Measurements from ENCODE around the gene LYRM1. TPM values are rescaled to one million over a fixed set of nuclear protein-coding genes. Genes with fewer than 3 reads are reported as not detected.

LYRM1 gene
- total and polyA plus RNA-seq, 2 of the 8 experiments (the other 6 are each of a cell fraction or from before 2014, with no cell fraction given): 11.6 to 13.4 TPM

- ChIA-PET CTCF (ENCODE audit: partially characterized antibody) (interaction anchor here (1.0 to 2.3 kb wide), 5 partner anchors 9 to 103 kb away, joined by 3 to 7 read pairs (median 3); no protein-coding TSS in a partner anchor), POLR2A (ENCODE audit: partially characterized antibody) (interaction anchor here (1.1 to 1.2 kb wide), 2 partner anchors 12 to 32 kb away, joined by 3 to 4 read pairs; no protein-coding TSS in a partner anchor)
- Histone ChIP-seq H3K4me2 (ENCODE audit: insufficient read depth in 1 of 2, low read depth in 2 of 2, low read length in 2 of 2) (no peak overlapping the region), H3K4me3 (ENCODE audit: extremely low read depth in 1 of 4, insufficient read depth in 2 of 4, low read depth in 3 of 4, low read length in 4 of 4) (no peak overlapping the region), H2BK120ac (replicated peaks; ENCODE audit: low read depth, low read length) (no peak overlapping the region), H3K79me1 (ENCODE audit: low read depth, low read length) (peaks cover 6% of the 10 kb centered on the region), H3K79me2 (ENCODE audit: control insufficient read depth in 1 of 2, insufficient read depth in 2 of 2, low read length in 2 of 2) (peaks cover 6 to 77% of the 10 kb centered on the region in 2 experiments; a peak in 2 of 4 replicates), H4K5ac (ENCODE audit: insufficient read length, low read depth, low read length) (no peak overlapping the region), H3K27ac (ENCODE audit: low read depth, low read length) (no peak overlapping the region), H2BK5ac (ENCODE audit: low read depth, low read length) (no peak overlapping the region), H2AK5ac (ENCODE audit: low read depth, low read length) (no peak overlapping the region), H4K20me1 (replicated peaks in 1 of 2; ENCODE audit: control insufficient read depth in 1 of 2, insufficient read depth in 2 of 2, low read length in 2 of 2) (no peaks in the 10 kb centered on the region), H3K9me3 (ENCODE audit: insufficient read depth in 2 of 2, low read depth in 1 of 2, low read length in 1 of 2) (no peaks in the 10 kb centered on the region), H3K36me3 (ENCODE audit: control insufficient read depth in 2 of 4, insufficient read depth in 4 of 4, low read length in 3 of 4) (peaks cover 0 to 13% (median 5%) of the 10 kb centered on the region in 4 experiments; a peak in 4 of 8 replicates), H3K23ac (ENCODE audit: insufficient read length) (no peak overlapping the region), H2AFZ (ENCODE audit: low read length) (no peak overlapping the region), H3K4me1 (replicated peaks in 1 of 4; ENCODE audit: control insufficient read depth in 3 of 4, insufficient read depth in 4 of 4, low read length in 3 of 4) (peaks cover 0 to 6% (median under 1%) of the 10 kb centered on the region in 4 experiments; a peak in 1 of 7 replicates), H3K14ac (ENCODE audit: insufficient read length) (no peak overlapping the region), H3K9ac (replicated peaks in 1 of 4; ENCODE audit: extremely low read depth in 1 of 4, low read depth in 3 of 4, low read length in 3 of 4) (no peak overlapping the region), H4K8ac (ENCODE audit: extremely low read depth, insufficient read depth, low read length) (no peak overlapping the region), H3K18ac (ENCODE audit: extremely low read depth, low read length) (no peak overlapping the region), H3K56ac (replicated peaks; ENCODE audit: insufficient read length, low read depth, low read length) (no peak overlapping the region), H2BK20ac (ENCODE audit: low read length) (no peak overlapping the region), H3K27me3 (replicated peaks in 1 of 4; ENCODE audit: control insufficient read depth in 3 of 4, extremely low read depth in 1 of 4, insufficient read depth in 3 of 4, low read length in 3 of 4) (no peaks in the 10 kb centered on the region), H2BK15ac (ENCODE audit: low read length) (no peak overlapping the region), H4K91ac (replicated peaks; ENCODE audit: insufficient read length, low read length) (no peak overlapping the region), H2BK12ac (ENCODE audit: low read depth, low read length) (no peak overlapping the region), H3K4ac (replicated peaks; ENCODE audit: insufficient read length, low read depth, low read length) (no peak overlapping the region), H3K23me2 (ENCODE audit: low read depth, low read length) (peaks cover 6% of the 10 kb centered on the region; the same call in 1 of the 2 replicates)
- 78% methylated on average over 3 of the region's 3 CpGs; no CpG with 5 or more reads in 1 of the 2 experiments for WGBS, 2 experiments (ENCODE audit: extremely low coverage in 1 of 2, insufficient coverage in 1 of 2, insufficient read length in 1 of 2, insufficient replicate concordance in 2 of 2, low coverage in 1 of 2, low lambda C conversion rate in 2 of 2, missing lambda C conversion rate in 1 of 2)
- FAIRE-seq: no peak
- TF ChIP-seq GTF2F1 (IDR thresholded peaks at IDR 0.05; ENCODE audit: borderline replicate concordance, low read depth, low read length) (no peak), ZNF274 (IDR thresholded peaks at IDR 0.05; ENCODE audit: borderline replicate concordance, extremely low read depth, low read length) (no peak), RNF2 (IDR thresholded peaks at IDR 0.05; ENCODE audit: borderline replicate concordance, low read depth, low read length, missing control alignments, poor library complexity, severe bottlenecking) (no peak), CEBPB (IDR thresholded peaks at IDR 0.05; ENCODE audit: low read depth, low read length) (no peak), ASH2L (IDR thresholded peaks at IDR 0.05; ENCODE audit: low read length) (no peak), TBP (IDR thresholded peaks at IDR 0.05; ENCODE audit: low read depth, low read length) (no peak), CBX8 (IDR thresholded peaks at IDR 0.05; ENCODE audit: borderline replicate concordance, low read depth, low read length) (no peak), HDAC2 (IDR thresholded peaks at IDR 0.05; ENCODE audit: borderline replicate concordance in 1 of 2, low read depth in 2 of 2, low read length in 2 of 2) (no peak), SP4 (IDR thresholded peaks at IDR 0.05; ENCODE audit: low read length) (no peak), NRF1 (IDR thresholded peaks at IDR 0.05; ENCODE audit: low read depth, low read length) (no peak)
- no peak for DNase-seq (ENCODE audit: low read depth in 1 of 2, low spot score in 2 of 2)
Measured at GRCh38 chr16:20897922-20898321, 2.6 kb upstream of the LYRM1 start.
